Suprapubic skin (tissue), 3 donors: ENCODE results near the gene SMIM34.
"Not testable (repeated sequence)": the region's sequence is repeated elsewhere in the genome, so short reads cannot be mapped to it uniquely, and the experiment has no call there.

Experiments
- POLR2A ChIP-seq, 2 donors: fragments of 450-650 bp; IDR thresholded peaks; one replicate each; pipeline ENCODE4 v1.6.1; 2017; ENCODE audit warnings: antibody characterized with exemption in 2 of 2, mild to moderate bottlenecking in 2 of 2, moderate library complexity in 2 of 2
- TF ChIP-seq, protein P1 (sequence below), 2 donors: fragments of 200-600 bp in 1 of 2; fragments of 450-650 bp in 1 of 2; sonication (generic) in 1 of 2; IDR thresholded peaks; one replicate each; pipeline ENCODE4 v1.5.1; 2016 to 2019; ENCODE audit warnings: antibody characterized with exemption in 2 of 2, mild to moderate bottlenecking in 1 of 2, moderate library complexity in 1 of 2

DNA sequence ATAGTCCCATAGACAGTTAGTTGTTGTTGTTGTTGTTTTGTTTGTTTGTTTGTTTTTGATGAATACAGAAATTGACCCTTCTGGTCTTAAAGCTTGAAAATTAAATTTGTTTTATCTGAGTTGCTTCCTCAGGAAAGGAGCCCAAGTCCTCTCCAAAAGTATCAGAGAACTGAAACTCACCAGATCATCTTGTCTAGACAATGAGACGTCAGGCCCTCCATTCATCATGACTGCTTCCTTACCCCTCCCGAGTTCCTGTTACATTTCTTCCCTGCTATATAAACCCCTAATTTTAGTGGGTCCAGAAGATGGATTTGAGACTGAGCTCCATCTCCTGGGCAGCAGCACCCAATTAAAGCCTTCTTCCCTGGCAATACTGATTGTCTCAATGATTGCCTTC, 17.1 kb downstream of the SMIM34 start:
- TF ChIP-seq, protein P1, sequence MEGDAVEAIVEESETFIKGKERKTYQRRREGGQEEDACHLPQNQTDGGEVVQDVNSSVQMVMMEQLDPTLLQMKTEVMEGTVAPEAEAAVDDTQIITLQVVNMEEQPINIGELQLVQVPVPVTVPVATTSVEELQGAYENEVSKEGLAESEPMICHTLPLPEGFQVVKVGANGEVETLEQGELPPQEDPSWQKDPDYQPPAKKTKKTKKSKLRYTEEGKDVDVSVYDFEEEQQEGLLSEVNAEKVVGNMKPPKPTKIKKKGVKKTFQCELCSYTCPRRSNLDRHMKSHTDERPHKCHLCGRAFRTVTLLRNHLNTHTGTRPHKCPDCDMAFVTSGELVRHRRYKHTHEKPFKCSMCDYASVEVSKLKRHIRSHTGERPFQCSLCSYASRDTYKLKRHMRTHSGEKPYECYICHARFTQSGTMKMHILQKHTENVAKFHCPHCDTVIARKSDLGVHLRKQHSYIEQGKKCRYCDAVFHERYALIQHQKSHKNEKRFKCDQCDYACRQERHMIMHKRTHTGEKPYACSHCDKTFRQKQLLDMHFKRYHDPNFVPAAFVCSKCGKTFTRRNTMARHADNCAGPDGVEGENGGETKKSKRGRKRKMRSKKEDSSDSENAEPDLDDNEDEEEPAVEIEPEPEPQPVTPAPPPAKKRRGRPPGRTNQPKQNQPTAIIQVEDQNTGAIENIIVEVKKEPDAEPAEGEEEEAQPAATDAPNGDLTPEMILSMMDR (IDR thresholded peaks at IDR 0.05): not testable (repeated sequence)
- not testable (repeated sequence) for TF ChIP-seq POLR2A (IDR thresholded peaks at IDR 0.05)
